Body of pancreas (tissue), 4 donors: ENCODE data around the gene GPATCH2.

Experiments
- POLR2A ChIP-seq, 3 donors: fragments of 450-650 bp; IDR thresholded peaks; one replicate each; pipeline ENCODE4 v1.6.1; 2016; ENCODE audit warnings: antibody characterized with exemption in 3 of 3, mild to moderate bottlenecking in 2 of 3
- TF ChIP-seq, protein P1 (sequence below), 7 experiments: fragments of 450-650 bp in 4 of 7; fragments of 200-600 bp in 3 of 7; sonication (generic) in 3 of 7; IDR thresholded peaks; one replicate each; pipeline ENCODE4 v1.5.1; 2016 to 2019; ENCODE audit warnings: antibody characterized with exemption in 7 of 7

- TF ChIP-seq, protein P1, sequence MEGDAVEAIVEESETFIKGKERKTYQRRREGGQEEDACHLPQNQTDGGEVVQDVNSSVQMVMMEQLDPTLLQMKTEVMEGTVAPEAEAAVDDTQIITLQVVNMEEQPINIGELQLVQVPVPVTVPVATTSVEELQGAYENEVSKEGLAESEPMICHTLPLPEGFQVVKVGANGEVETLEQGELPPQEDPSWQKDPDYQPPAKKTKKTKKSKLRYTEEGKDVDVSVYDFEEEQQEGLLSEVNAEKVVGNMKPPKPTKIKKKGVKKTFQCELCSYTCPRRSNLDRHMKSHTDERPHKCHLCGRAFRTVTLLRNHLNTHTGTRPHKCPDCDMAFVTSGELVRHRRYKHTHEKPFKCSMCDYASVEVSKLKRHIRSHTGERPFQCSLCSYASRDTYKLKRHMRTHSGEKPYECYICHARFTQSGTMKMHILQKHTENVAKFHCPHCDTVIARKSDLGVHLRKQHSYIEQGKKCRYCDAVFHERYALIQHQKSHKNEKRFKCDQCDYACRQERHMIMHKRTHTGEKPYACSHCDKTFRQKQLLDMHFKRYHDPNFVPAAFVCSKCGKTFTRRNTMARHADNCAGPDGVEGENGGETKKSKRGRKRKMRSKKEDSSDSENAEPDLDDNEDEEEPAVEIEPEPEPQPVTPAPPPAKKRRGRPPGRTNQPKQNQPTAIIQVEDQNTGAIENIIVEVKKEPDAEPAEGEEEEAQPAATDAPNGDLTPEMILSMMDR (IDR thresholded peaks at IDR 0.05): no peak
- no peak for TF ChIP-seq POLR2A (IDR thresholded peaks at IDR 0.05)
These were observed 88.6 kb downstream of the GPATCH2 start for GRCh38 chr1:217542136-217542777.
